PFSK-1 (cell line): Measurements from ENCODE around the gene MGLL.

Experiments used
- FOXP2 ChIP-seq: optimal IDR thresholded peaks from 2 replicates; pipeline ENCODE3; 2011; ENCODE audit warnings: borderline replicate concordance, control low read depth, inconsistent platforms; ENCODE audit not compliant: insufficient read depth; ENCODE audit errors: extremely low read length, extremely low read depth
- POLR2AphosphoS5 ChIP-seq: IDR thresholded peaks from 2 replicates; pipeline ENCODE4 v1.6.1; 2012; ENCODE audit warnings: low read depth, mild to moderate bottlenecking, control low read depth, low read length, moderate library complexity
- SIN3A ChIP-seq: IDR thresholded peaks from 2 replicates; pipeline ENCODE4 v1.6.1; 2012; ENCODE audit warnings: mild to moderate bottlenecking, low read length, moderate library complexity, borderline replicate concordance; ENCODE audit not compliant: insufficient read depth
- TAF1 ChIP-seq: IDR thresholded peaks from 2 replicates; pipeline ENCODE4 v1.6.1; 2012; ENCODE audit warnings: low read length, control low read depth, borderline replicate concordance; ENCODE audit not compliant: insufficient read depth
- TF ChIP-seq, protein P1 (sequence below), 2 experiments: IDR thresholded peaks; 2 replicates each; pipeline versions ENCODE4 v1.6.1 to v1.8.0; 2011 to 2012; ENCODE audit warnings: low read depth in 2 of 2, low read length in 2 of 2, control low read depth in 1 of 2, inconsistent platforms in 1 of 2, mild to moderate bottlenecking in 1 of 2, moderate library complexity in 1 of 2; ENCODE audit not compliant: insufficient read depth in 1 of 2

MGLL gene

GRCh38 chr3:127738192-127738840, 84.0 kb downstream of the MGLL start:
- TF ChIP-seq FOXP2: no peak
- no peak for TF ChIP-seq SIN3A
- no peak for TF ChIP-seq POLR2AphosphoS5
- no peak for TF ChIP-seq TAF1
- TF ChIP-seq, protein P1, sequence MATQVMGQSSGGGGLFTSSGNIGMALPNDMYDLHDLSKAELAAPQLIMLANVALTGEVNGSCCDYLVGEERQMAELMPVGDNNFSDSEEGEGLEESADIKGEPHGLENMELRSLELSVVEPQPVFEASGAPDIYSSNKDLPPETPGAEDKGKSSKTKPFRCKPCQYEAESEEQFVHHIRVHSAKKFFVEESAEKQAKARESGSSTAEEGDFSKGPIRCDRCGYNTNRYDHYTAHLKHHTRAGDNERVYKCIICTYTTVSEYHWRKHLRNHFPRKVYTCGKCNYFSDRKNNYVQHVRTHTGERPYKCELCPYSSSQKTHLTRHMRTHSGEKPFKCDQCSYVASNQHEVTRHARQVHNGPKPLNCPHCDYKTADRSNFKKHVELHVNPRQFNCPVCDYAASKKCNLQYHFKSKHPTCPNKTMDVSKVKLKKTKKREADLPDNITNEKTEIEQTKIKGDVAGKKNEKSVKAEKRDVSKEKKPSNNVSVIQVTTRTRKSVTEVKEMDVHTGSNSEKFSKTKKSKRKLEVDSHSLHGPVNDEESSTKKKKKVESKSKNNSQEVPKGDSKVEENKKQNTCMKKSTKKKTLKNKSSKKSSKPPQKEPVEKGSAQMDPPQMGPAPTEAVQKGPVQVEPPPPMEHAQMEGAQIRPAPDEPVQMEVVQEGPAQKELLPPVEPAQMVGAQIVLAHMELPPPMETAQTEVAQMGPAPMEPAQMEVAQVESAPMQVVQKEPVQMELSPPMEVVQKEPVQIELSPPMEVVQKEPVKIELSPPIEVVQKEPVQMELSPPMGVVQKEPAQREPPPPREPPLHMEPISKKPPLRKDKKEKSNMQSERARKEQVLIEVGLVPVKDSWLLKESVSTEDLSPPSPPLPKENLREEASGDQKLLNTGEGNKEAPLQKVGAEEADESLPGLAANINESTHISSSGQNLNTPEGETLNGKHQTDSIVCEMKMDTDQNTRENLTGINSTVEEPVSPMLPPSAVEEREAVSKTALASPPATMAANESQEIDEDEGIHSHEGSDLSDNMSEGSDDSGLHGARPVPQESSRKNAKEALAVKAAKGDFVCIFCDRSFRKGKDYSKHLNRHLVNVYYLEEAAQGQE (IDR thresholded peaks at IDR 0.05; ENCODE audit: insufficient read depth in 1 of 2, low read depth in 2 of 2, low read length in 2 of 2): no peak

- TF ChIP-seq, protein P1 (IDR thresholded peaks at IDR 0.05; ENCODE audit: insufficient read depth in 1 of 2, low read depth in 2 of 2, low read length in 2 of 2): no peak
- TF ChIP-seq SIN3A: no peak
- TF ChIP-seq POLR2AphosphoS5: no peak
- no peak for TF ChIP-seq TAF1
- TF ChIP-seq FOXP2: no peak
Observed at GRCh38 chr3:127736801-127737539, 85.3 kb downstream of the MGLL start.

GRCh38 chr3:127735767-127736693, 86.3 kb downstream of the MGLL start:
- no peak for TF ChIP-seq SIN3A
- no peak for TF ChIP-seq TAF1
- no peak for TF ChIP-seq FOXP2
- no peak for TF ChIP-seq POLR2AphosphoS5
- TF ChIP-seq, protein P1 (IDR thresholded peaks at IDR 0.05; ENCODE audit: insufficient read depth in 1 of 2, low read depth in 2 of 2, low read length in 2 of 2): no peak

GRCh38 chr3:127734754-127735473, 87.4 kb downstream of the MGLL start:
- no peak for TF ChIP-seq POLR2AphosphoS5
- TF ChIP-seq, protein P1 (IDR thresholded peaks at IDR 0.05; ENCODE audit: insufficient read depth in 1 of 2, low read depth in 2 of 2, low read length in 2 of 2): no peak
